IMR-90 (cell line): ENCODE data around the gene NPR3. TPM values are rescaled to one million over a fixed set of nuclear protein-coding genes. Genes with fewer than 3 reads are reported as not detected.

Source experiments
- ATAC-seq: fragments of 200-7000 bp; cut with Tn5 transposase; 2 replicates; pipeline ENCODE4 v1.9.1; 2020; ENCODE audit warnings: low read depth, mild to moderate bottlenecking, moderate library complexity
- BruUV-seq: library from RNA; stranded (reverse); fragments of 400-500 nt; replicated peaks from 2 replicates; lab custom pipeline; 2021; lab: Mats Ljungman, UMichigan
- CTCF ChIA-PET: fragments of 300-600 bp; formaldehyde crosslinking; extraction: SDS; loops from one replicate; lab custom pipeline; 2021; ENCODE audit warnings: antibody characterized with exemption; lab: Yijun Ruan, JAX
- POLR2A ChIA-PET: fragments of 300-600 bp; sonication (Branson Sonifier 250); formaldehyde crosslinking; loops from one replicate; lab custom pipeline; 2022; ENCODE audit warnings: antibody characterized with exemption; ENCODE audit not compliant: unreplicated experiment; lab: Charles Lee
- DNase-seq: peaks from one replicate; pipeline ENCODE4 v3.0.0; 2013
- H2AFZ ChIP-seq: replicated peaks from 2 replicates; pipeline ENCODE3; 2013; ENCODE audit warnings: low read length, mild to moderate bottlenecking; ENCODE audit not compliant: poor library complexity
- H2AK5ac ChIP-seq: 2 replicates; pipeline ENCODE4 v1.6.1; 2013; ENCODE audit warnings: low read depth, low read length, inconsistent platforms
- H2AK9ac ChIP-seq: replicated peaks from 2 replicates; pipeline ENCODE3; 2013; ENCODE audit warnings: mild to moderate bottlenecking, low read depth, low read length, moderate library complexity; ENCODE audit not compliant: poor library complexity
- H2BK120ac ChIP-seq: 2 replicates; pipeline ENCODE4 v1.6.1; 2013; ENCODE audit warnings: low read depth, low read length, inconsistent platforms
- H2BK15ac ChIP-seq: 3 replicates; pipeline ENCODE4 v1.6.1; 2013; ENCODE audit warnings: low read depth, low read length, inconsistent platforms
- H2BK20ac ChIP-seq: 2 replicates; pipeline ENCODE4 v1.6.1; 2013; ENCODE audit warnings: low read depth, mild to moderate bottlenecking, inconsistent platforms, low read length, moderate library complexity
- H2BK5ac ChIP-seq: 2 replicates; pipeline ENCODE4 v1.6.1; 2013; ENCODE audit warnings: mild to moderate bottlenecking, low read depth, low read length, inconsistent platforms; ENCODE audit not compliant: poor library complexity, severe bottlenecking
- H3K14ac ChIP-seq: replicated peaks from 2 replicates; pipeline ENCODE4 v1.6.1; 2013; ENCODE audit warnings: low read depth, low read length, inconsistent platforms
- H3K18ac ChIP-seq: 2 replicates; pipeline ENCODE4 v1.6.1; 2013; ENCODE audit warnings: low read depth, low read length, control low read depth
- H3K23ac ChIP-seq: 2 replicates; pipeline ENCODE4 v1.6.1; 2013; ENCODE audit warnings: low read depth, low read length, inconsistent platforms
- H3K27ac ChIP-seq: 2 replicates; pipeline ENCODE4 v1.5.1; 2013; ENCODE audit warnings: mild to moderate bottlenecking, control low read depth, low read length; ENCODE audit not compliant: insufficient read depth
- H3K27me3 ChIP-seq: 2 replicates; pipeline ENCODE4 v1.6.1; 2013; ENCODE audit warnings: low read length; ENCODE audit not compliant: control insufficient read depth, insufficient read depth
- H3K36me3 ChIP-seq: 2 replicates; pipeline ENCODE4 v1.6.1; 2013; ENCODE audit warnings: low read length, mixed read lengths; ENCODE audit not compliant: control insufficient read depth, insufficient read depth
- H3K4ac ChIP-seq: 2 replicates; pipeline ENCODE4 v1.6.1; 2013; ENCODE audit warnings: low read depth, low read length, inconsistent platforms
- H3K4me1 ChIP-seq: 2 replicates; pipeline ENCODE4 v1.6.1; 2013; ENCODE audit warnings: low read length, mixed read lengths; ENCODE audit not compliant: control insufficient read depth, insufficient read depth
- H3K4me2 ChIP-seq: 2 replicates; pipeline ENCODE4 v1.6.1; 2013; ENCODE audit warnings: low read depth, mild to moderate bottlenecking, control low read depth, low read length, moderate library complexity
- H3K4me3 ChIP-seq: 2 replicates; pipeline ENCODE4 v1.5.1; 2013; ENCODE audit warnings: low read depth, mild to moderate bottlenecking, control low read depth, low read length, moderate library complexity; ENCODE audit not compliant: insufficient read depth
- H3K56ac ChIP-seq: 2 replicates; pipeline ENCODE4 v1.6.1; 2013; ENCODE audit warnings: low read length, inconsistent platforms; ENCODE audit not compliant: insufficient read depth; ENCODE audit errors: extremely low read depth
- H3K79me1 ChIP-seq, 2 experiments: 2 replicates each; pipeline ENCODE4 v1.6.1; 2013; ENCODE audit warnings: low read length in 2 of 2, inconsistent platforms in 1 of 2, low read depth in 1 of 2
- H3K9ac ChIP-seq: 2 replicates; pipeline ENCODE4 v1.6.1; 2013; ENCODE audit warnings: low read depth, low read length, control low read depth
- H3K9me1 ChIP-seq: 2 replicates; pipeline ENCODE4 v1.6.1; 2013; ENCODE audit warnings: low read length, inconsistent platforms; ENCODE audit not compliant: insufficient read depth
- H3K9me3 ChIP-seq: 2 replicates; pipeline ENCODE4 v1.6.1; 2013; ENCODE audit warnings: low read length; ENCODE audit not compliant: control insufficient read depth, insufficient read depth
- H4K20me1 ChIP-seq: 2 replicates; pipeline ENCODE4 v1.6.1; 2013; ENCODE audit warnings: low read length, inconsistent platforms; ENCODE audit not compliant: insufficient read depth
- H4K5ac ChIP-seq: 2 replicates; pipeline ENCODE4 v1.6.1; 2013; ENCODE audit warnings: mild to moderate bottlenecking, low read depth, low read length, control low read depth
- H4K8ac ChIP-seq, 2 experiments: 2 replicates each; pipeline ENCODE4 v1.6.1; 2013; ENCODE audit warnings: low read depth in 2 of 2, low read length in 2 of 2, control low read depth in 1 of 2, inconsistent platforms in 1 of 2
- H4K91ac ChIP-seq: 2 replicates; pipeline ENCODE4 v1.6.1; 2013; ENCODE audit warnings: low read depth, low read length, inconsistent platforms; ENCODE audit not compliant: insufficient read depth
- BHLHE40 ChIP-seq: fragments of 150-350 bp; IDR thresholded peaks from 2 replicates; pipeline ENCODE4 v1.6.1; 2016; ENCODE audit warnings: mild to moderate bottlenecking, low read depth, low read length
- MAFK ChIP-seq: IDR thresholded peaks from 2 replicates; pipeline ENCODE4 v1.6.1; 2012; ENCODE audit warnings: low read depth, low read length, improper control_type of control experiment
- MAZ ChIP-seq: IDR thresholded peaks from 2 replicates; pipeline ENCODE4 v1.6.1; 2012; ENCODE audit warnings: low read depth, mild to moderate bottlenecking, low read length, improper control_type of control experiment, moderate library complexity, borderline replicate concordance
- MXI1 ChIP-seq: IDR thresholded peaks from 2 replicates; pipeline ENCODE4 v1.6.1; 2012; ENCODE audit warnings: low read depth, mild to moderate bottlenecking, low read length, moderate library complexity, borderline replicate concordance
- POLR2A ChIP-seq: IDR thresholded peaks from 2 replicates; pipeline ENCODE4 v1.6.1; 2012; ENCODE audit warnings: mild to moderate bottlenecking, low read depth, low read length
- USF2 ChIP-seq: fragments of 150-350 bp; IDR thresholded peaks from 2 replicates; pipeline ENCODE4 v1.6.1; 2017; ENCODE audit warnings: mild to moderate bottlenecking, antibody characterized with exemption, low read length, low read depth
- WGBS, 2 experiments: methylation state at CpG; one replicate each; pipeline versions ENCODE4 v1.1.5 to v1.1.7; 2013; ENCODE audit warnings: missing lambda C conversion rate in 2 of 2; ENCODE audit not compliant: insufficient read length in 1 of 2; ENCODE audit errors: extremely low coverage in 2 of 2; 5-methylcytosine and 5-hydroxymethylcytosine counted together
- dilution Hi-C: fragments of 300-500 bp; cut with HindIII; formaldehyde crosslinking; loops from one replicate; pipeline ENCODE4 v1.14.3; 2018; ENCODE audit warnings: low sequenced_read_pairs; ENCODE audit not compliant: unreplicated experiment
- in situ Hi-C: fragments of 300-500 bp; cut with MboI; formaldehyde crosslinking; loops from 3 replicates; pipeline ENCODE4 v1.14.3; 2019; ENCODE audit warnings: low sequenced_read_pairs, inconsistent platforms, mixed read lengths
- intact Hi-C: fragments of 100-400 bp; cut with micrococcal nuclease; formaldehyde crosslinking; loops from 2 replicates; pipeline ENCODE4 v1.10.0; 2022
- polyA plus RNA-seq, 3 experiments: library from polyadenylated mRNA; depleted of rRNA; stranded (reverse); fragments of >200 nt; gene quantifications; 2 replicates each; pipeline ENCODE4 v1.2.3, GENCODE V29; 2012; ENCODE audit warnings: low replicate concordance in 1 of 3
- total RNA-seq: library from RNA; depleted of rRNA; stranded (reverse); fragments of >200 nt; gene quantifications from 2 replicates; pipeline ENCODE4 v1.2.3, GENCODE V29; 2012
- TF ChIP-seq, protein P1 (sequence below): conservative IDR thresholded peaks from 2 replicates; pipeline ENCODE4 v1.5.1; 2012; ENCODE audit warnings: mild to moderate bottlenecking, low read depth, low read length, improper control_type of control experiment

The NPR3 gene
- total and polyA plus RNA-seq, 2 of the 4 experiments (the other 2 are of a cell fraction) = 24.6 to 88.2 TPM

- Histone ChIP-seq H3K4me1 (peaks cover 9% of the 10 kb centered on the region), H2AK9ac (no peak overlapping the region), H3K36me3 (no peaks in the 10 kb centered on the region), H4K91ac (0 out of 2 replicates have a peak overlapping the region, but pooled peaks have one; percentile 36), H4K5ac (no peak overlapping the region), H2AK5ac (peak overlapping the region; percentile 46; the same call in 1 of the 2 replicates), H3K9ac (no peak overlapping the region), H2BK15ac (peak overlapping the region; percentile 85; the same call in 2 of the 3 replicates), H3K23ac (no peak overlapping the region), H2BK5ac (no peak overlapping the region), H3K27me3 (no peaks in the 10 kb centered on the region), H4K20me1 (no peaks in the 10 kb centered on the region), H3K4ac (peak overlapping the region; percentile 19; the same call in 1 of the 2 replicates), H2BK120ac (peak overlapping the region; percentile 68; the same call in 1 of the 2 replicates), H4K8ac (no peak overlapping the region; a peak in 1 of 4 replicates), H2BK20ac (peak overlapping the region; percentile 27; the same call in 1 of the 2 replicates), H3K79me1 (no peaks in the 10 kb centered on the region), H3K18ac (no peak overlapping the region), H3K14ac (peak overlapping the region; percentile 22), H3K4me2 (no peak overlapping the region), H3K9me1 (peaks cover 5% of the 10 kb centered on the region; the same call in 1 of the 2 replicates), H3K9me3 (no peaks in the 10 kb centered on the region), H3K56ac (no peak overlapping the region), H2AFZ (peak overlapping the region; percentile 34), H3K4me3 (no peak overlapping the region), H3K27ac (no peak overlapping the region)
- no TSS peak for BruUV-seq
- WGBS, 2 experiments = no CpG with 5 or more reads among the region's 2 CpGs
- ChIA-PET POLR2A (no interaction called here), CTCF (interaction anchor here (0.9 kb wide), 1 partner anchor 733 kb away, joined by 4 read pairs; no protein-coding TSS in a partner anchor)
- dilution Hi-C loops = no loop called here
- intact Hi-C loops = loop anchor here (5.0 kb wide), 1 partner anchor 458 kb away; no protein-coding TSS in a partner anchor
- in situ Hi-C loops = loop anchor here (10.0 kb wide), 1 partner anchor 735 kb away; no protein-coding TSS in a partner anchor
- no peak for ATAC-seq
- TF ChIP-seq USF2 = no peak
- TF ChIP-seq MAZ = no peak
- TF ChIP-seq MAFK = no peak
- TF ChIP-seq, protein P1, sequence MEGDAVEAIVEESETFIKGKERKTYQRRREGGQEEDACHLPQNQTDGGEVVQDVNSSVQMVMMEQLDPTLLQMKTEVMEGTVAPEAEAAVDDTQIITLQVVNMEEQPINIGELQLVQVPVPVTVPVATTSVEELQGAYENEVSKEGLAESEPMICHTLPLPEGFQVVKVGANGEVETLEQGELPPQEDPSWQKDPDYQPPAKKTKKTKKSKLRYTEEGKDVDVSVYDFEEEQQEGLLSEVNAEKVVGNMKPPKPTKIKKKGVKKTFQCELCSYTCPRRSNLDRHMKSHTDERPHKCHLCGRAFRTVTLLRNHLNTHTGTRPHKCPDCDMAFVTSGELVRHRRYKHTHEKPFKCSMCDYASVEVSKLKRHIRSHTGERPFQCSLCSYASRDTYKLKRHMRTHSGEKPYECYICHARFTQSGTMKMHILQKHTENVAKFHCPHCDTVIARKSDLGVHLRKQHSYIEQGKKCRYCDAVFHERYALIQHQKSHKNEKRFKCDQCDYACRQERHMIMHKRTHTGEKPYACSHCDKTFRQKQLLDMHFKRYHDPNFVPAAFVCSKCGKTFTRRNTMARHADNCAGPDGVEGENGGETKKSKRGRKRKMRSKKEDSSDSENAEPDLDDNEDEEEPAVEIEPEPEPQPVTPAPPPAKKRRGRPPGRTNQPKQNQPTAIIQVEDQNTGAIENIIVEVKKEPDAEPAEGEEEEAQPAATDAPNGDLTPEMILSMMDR = 0 out of 2 replicates have a peak, but pooled peaks have one; percentile 16
- TF ChIP-seq MXI1 = no peak
- TF ChIP-seq BHLHE40 = no peak
- TF ChIP-seq POLR2A = no peak
- no peak for DNase-seq
Measured at GRCh38 chr5:32690153-32690552, 21.0 kb upstream of the NPR3 start.
